Hepatocyte (in vitro differentiated cells): ENCODE data around the gene DHRS11.

ENCODE experiments used
- CTCF ChIP-seq: fragments of 200-600 bp; sonication (generic); IDR thresholded peaks from 2 replicates; pipeline ENCODE4 v1.5.1; 2016; ENCODE audit warnings: antibody characterized with exemption, mild to moderate bottlenecking; ENCODE audit not compliant: poor library complexity
- EZH2 ChIP-seq: fragments of 200-600 bp; sonication (generic); IDR thresholded peaks from 2 replicates; pipeline ENCODE4 v1.6.1; 2016; ENCODE audit warnings: antibody characterized with exemption, mild to moderate bottlenecking, borderline replicate concordance
- EZH2phosphoT487 ChIP-seq: fragments of 200-600 bp; sonication (generic); IDR thresholded peaks from one replicate; pipeline ENCODE4 v1.6.1; 2018; ENCODE audit warnings: antibody characterized with exemption, mild to moderate bottlenecking, low read depth, moderate library complexity; ENCODE audit not compliant: unreplicated experiment, severe bottlenecking

GRCh38 chr17:36614081-36614480 lies 22.4 kb downstream of the DHRS11 start:
- TF ChIP-seq EZH2 (no peak), CTCF (no peak), EZH2phosphoT487 (no peak)
